Right lobe of liver (tissue), 6 donors: ENCODE measurements around the gene COL4A3. TPM values are rescaled to one million over a fixed set of nuclear protein-coding genes. Genes with fewer than 3 reads are reported as not detected.

ENCODE experiments used
- ATAC-seq, 4 donors: fragments of 200-7000 bp; cut with Tn5 transposase; one replicate each; pipeline ENCODE4 v1.9.1; 2020; ENCODE audit warnings: mild to moderate bottlenecking in 4 of 4, moderate library complexity in 4 of 4
- DNase-seq, 3 donors: peaks; one replicate each; pipeline ENCODE4 v3.0.0-alpha.2; 2020
- H3K27ac ChIP-seq, 3 donors: fragments of 200-600 bp; one replicate each; pipeline ENCODE4 v1.8.0; 2022
- H3K27me3 ChIP-seq, 2 donors: fragments of 200-600 bp; one replicate each; pipeline ENCODE4 v1.8.0; 2022
- H3K36me3 ChIP-seq, 4 donors: fragments of 200-600 bp; sonication (generic) in 1 of 4; one replicate each; pipeline versions ENCODE4 v1.5.1 to v1.8.0; 2017 to 2022; ENCODE audit warnings: control low read depth in 1 of 4
- H3K4me1 ChIP-seq, 4 donors: fragments of 200-600 bp; sonication (generic) in 1 of 4; one replicate each; pipeline versions ENCODE4 v1.5.1 to v1.8.0; 2017 to 2022; ENCODE audit warnings: control low read depth in 1 of 4
- H3K4me3 ChIP-seq, 3 donors: fragments of 200-600 bp; one replicate each; pipeline ENCODE4 v1.8.0; 2022
- H3K9me3 ChIP-seq, 4 donors: fragments of 200-600 bp; sonication (generic) in 1 of 4; one replicate each; pipeline versions ENCODE4 v1.5.1 to v1.8.0; 2017 to 2022; ENCODE audit warnings: control low read depth in 1 of 4
- CTCF ChIP-seq, 4 donors: fragments of 200-600 bp in 3 of 4; fragments of 450-650 bp in 1 of 4; IDR thresholded peaks; one replicate each; pipeline versions ENCODE4 v1.5.1 to v1.8.0; 2016 to 2022; ENCODE audit warnings: antibody characterized with exemption in 4 of 4, mild to moderate bottlenecking in 2 of 4
- POLR2A ChIP-seq: fragments of 450-650 bp; IDR thresholded peaks from one replicate; pipeline ENCODE4 v1.6.1; 2017; ENCODE audit warnings: antibody characterized with exemption, mild to moderate bottlenecking
- WGBS: methylation state at CpG from one replicate; pipeline ENCODE4 v1.1.6; 2018; ENCODE audit warnings: low coverage, low lambda C conversion rate; ENCODE audit not compliant: insufficient coverage; ENCODE audit errors: missing lambda C conversion rate; 5-methylcytosine and 5-hydroxymethylcytosine counted together
- intact Hi-C, 2 donors: fragments of 100-400 bp; cut with DNase I; formaldehyde crosslinking; loops; one replicate each; pipeline versions ENCODE4 v1.11.2 to v1.14.1; 2022
- total RNA-seq, 6 experiments: library from RNA; depleted of rRNA in 2 of 6; stranded (reverse); fragments of >200 nt in 2 of 6; fragmentation: NEBNext Ultra II Directional in 3 of 6; extraction: Animal tissue kit (Norgen Biotek cat#: 25700) in 3 of 6; gene quantifications; one replicate each; pipeline versions ENCODE4 v1.1.0 to v1.2.4, GENCODE V29; 2016 to 2023
- donor health status: DM: no; HTN: yes; CAD: no.
- donor health status: DM: no; HTN: no; CAD: no.
- donor health status: DM: no; HTN: no; CAD: no.
- donor health status: DM: no; HTN: yes; CAD: no.
- donor health status: DM: no; HTN: yes; CAD: no.

Gene COL4A3
- total RNA-seq, 6 experiments from 2014 or later = 0.12 to 1.6 (median 0.73) TPM

GRCh38 chr2:227182765-227183164 lies 18.3 kb downstream of the COL4A3 start:
- intact Hi-C loops = no loop called here
- peaks cover 0 to 12% (median 3%) of the 10 kb centered on the region in 4 donors for H3K4me1 ChIP-seq
- H3K27me3 ChIP-seq = no peaks in the 10 kb centered on the region
- H3K9me3 ChIP-seq = no peaks in the 10 kb centered on the region
- ATAC-seq = peak in 3 of 4 donors; percentile 38 to 57 (median 56)
- no peaks in the 10 kb centered on the region for H3K36me3 ChIP-seq
- no peak overlapping the region for H3K27ac ChIP-seq
- TF ChIP-seq POLR2A (no peak), CTCF (IDR thresholded peaks at IDR 0.05) (no peak)
- H3K4me3 ChIP-seq = no peak overlapping the region
- no peak for DNase-seq

DNA sequence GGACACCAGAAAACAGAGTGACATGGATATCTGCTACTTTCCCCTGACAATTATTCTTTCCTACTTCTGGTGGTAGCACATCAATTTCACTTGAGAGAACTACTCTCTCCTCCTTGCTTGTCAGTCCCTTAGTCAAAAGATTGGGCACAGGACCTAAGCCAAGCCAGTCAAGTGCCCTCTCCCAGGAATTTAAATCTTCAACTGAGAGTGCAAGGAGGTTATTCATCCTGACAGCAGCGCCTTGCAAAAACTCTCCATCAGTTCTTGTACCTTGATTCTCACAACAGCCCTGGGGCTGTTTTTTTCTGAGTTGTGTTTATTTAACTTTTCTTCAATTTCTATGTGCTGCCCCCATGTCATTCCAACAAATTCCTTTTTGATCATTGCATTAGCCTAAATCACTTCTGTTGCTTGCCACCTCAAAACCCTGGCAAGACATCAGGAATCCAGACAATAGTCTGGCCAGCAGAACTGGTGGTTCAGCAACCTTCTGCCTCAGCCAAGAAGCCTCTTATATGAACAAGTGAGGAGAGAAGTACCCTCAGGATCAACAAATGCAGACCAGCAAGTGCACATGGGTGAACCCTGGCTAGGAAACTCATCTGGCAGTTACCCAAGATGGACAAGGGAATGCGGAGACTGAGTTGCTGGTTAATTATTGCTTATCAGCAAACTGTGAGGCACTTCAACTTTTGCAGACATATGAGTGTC lies 19.4 kb downstream of the COL4A3 start:
- peak; percentile 89 to 94 (median 92) for ATAC-seq
- H3K4me3 ChIP-seq = no peak overlapping the region
- H3K27ac ChIP-seq = no peak overlapping the region
- no peaks in the 10 kb centered on the region for H3K9me3 ChIP-seq
- intact Hi-C loops = no loop called here
- DNase-seq = peak in 1 of 3 donors; percentile 67
- TF ChIP-seq POLR2A (no peak), CTCF (IDR thresholded peaks at IDR 0.05) (no peak)
- 58% methylated on average over 2 of the region's 2 CpGs for WGBS
- no peaks in the 10 kb centered on the region for H3K27me3 ChIP-seq
- no peaks in the 10 kb centered on the region for H3K36me3 ChIP-seq
- peaks cover 0 to 12% (median 3%) of the 10 kb centered on the region in 4 donors for H3K4me1 ChIP-seq

DNA sequence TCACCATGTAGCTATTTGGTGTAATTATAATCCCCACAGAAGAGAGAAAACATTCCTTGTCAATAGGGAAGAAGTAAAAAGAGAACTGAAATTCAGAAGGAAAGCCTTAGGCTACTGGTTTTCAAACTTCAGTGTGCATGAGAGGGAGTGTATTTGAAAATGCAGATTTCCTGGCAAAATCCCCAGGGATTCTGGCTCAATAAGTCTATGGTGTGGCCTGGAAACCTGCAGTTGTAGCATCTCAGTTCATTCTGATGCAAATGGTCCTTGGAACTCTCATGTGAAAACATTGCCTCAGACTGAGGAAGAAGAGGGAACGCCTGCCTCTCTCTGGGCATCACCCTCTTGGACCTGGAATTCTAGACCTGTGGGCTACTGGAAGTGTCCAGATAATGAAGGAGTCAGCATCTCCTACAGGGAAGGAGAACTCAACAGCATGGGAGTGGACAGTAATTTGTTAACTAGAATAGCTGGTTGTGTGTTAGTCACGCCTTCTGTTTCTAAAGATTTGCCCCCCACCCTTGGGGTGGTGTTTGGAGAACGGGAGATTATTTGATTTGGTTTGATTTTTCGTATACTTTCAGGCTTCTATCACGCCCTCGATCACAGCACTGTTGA lies 21.3 kb downstream of the COL4A3 start:
- intact Hi-C loops = no loop called here
- DNase-seq = no peak
- H3K4me1 ChIP-seq = peaks cover 0 to 10% (median 3%) of the 10 kb centered on the region in 4 donors
- H3K27me3 ChIP-seq = no peaks in the 10 kb centered on the region
- no peak overlapping the region for H3K27ac ChIP-seq
- no peak for TF ChIP-seq CTCF (IDR thresholded peaks at IDR 0.05)
- TF ChIP-seq POLR2A = no peak
- no peaks in the 10 kb centered on the region for H3K9me3 ChIP-seq
- ATAC-seq = no peak
- 83% methylated on average over 6 of the region's 6 CpGs for WGBS
- no peaks in the 10 kb centered on the region for H3K36me3 ChIP-seq
- no peak overlapping the region for H3K4me3 ChIP-seq

- Histone ChIP-seq H3K27ac (no peak overlapping the region), H3K4me1 (peaks cover 0 to 10% (median 3%) of the 10 kb centered on the region in 4 donors), H3K9me3 (no peaks in the 10 kb centered on the region), H3K36me3 (no peaks in the 10 kb centered on the region), H3K27me3 (no peaks in the 10 kb centered on the region), H3K4me3 (no peak overlapping the region)
- intact Hi-C loops = no loop called here
- WGBS = 25% methylated on average over 1 of the region's 1 CpG
- no peak for TF ChIP-seq POLR2A
- no peak for TF ChIP-seq CTCF (IDR thresholded peaks at IDR 0.05)
- DNase-seq (no peak), ATAC-seq (no peak)
Measured at GRCh38 chr2:227186751-227187150, 22.3 kb downstream of the COL4A3 start.
